Body of pancreas (tissue), 4 donors: ENCODE measurements around the gene CREB3L1.
A peak's percentile ranks its signal among the peaks of the same experiment; 100 is the strongest.

ENCODE experiments used
- POLR2A ChIP-seq, 3 donors: fragments of 450-650 bp; IDR thresholded peaks; one replicate each; pipeline ENCODE4 v1.6.1; 2016; ENCODE audit warnings: antibody characterized with exemption in 3 of 3, mild to moderate bottlenecking in 2 of 3
- TF ChIP-seq, protein P1 (sequence below), 7 experiments: fragments of 450-650 bp in 4 of 7; fragments of 200-600 bp in 3 of 7; sonication (generic) in 3 of 7; IDR thresholded peaks; one replicate each; pipeline ENCODE4 v1.5.1; 2016 to 2019; ENCODE audit warnings: antibody characterized with exemption in 7 of 7

DNA sequence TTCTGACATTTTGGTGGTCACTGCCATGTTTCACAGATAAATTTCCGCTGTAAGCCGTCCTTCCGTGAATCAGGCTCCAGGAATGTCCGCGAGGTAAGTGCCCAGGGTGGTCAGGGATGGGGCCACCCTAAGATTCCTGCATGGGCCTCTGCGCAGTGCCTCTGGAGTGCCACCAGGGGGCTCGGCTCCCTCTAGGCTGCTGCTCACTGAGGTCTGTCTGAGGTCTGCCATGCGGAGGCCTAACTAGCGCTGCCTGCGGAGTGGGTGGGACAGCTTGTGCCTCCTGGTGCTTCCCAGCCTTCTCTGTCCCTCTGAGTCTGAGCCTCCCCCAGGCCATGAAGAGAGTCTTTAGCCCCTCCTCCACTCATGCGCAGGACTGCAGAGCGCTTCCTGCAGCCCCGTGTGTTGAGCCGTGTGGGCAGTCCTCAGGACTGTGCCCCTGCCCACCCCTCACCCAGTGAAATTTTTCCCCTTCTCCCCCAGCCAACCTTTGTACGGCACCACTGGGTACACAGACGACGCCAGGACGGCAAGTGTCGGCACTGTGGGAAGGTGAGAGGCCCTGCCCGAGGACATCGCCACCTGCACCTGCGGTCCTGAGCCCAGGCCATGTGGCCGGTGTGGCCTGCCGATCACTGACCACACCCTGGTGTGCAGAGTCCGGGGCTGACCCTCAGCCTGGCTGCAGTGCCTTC, 92.1 kb downstream of the CREB3L1 start:
- TF ChIP-seq, protein P1, sequence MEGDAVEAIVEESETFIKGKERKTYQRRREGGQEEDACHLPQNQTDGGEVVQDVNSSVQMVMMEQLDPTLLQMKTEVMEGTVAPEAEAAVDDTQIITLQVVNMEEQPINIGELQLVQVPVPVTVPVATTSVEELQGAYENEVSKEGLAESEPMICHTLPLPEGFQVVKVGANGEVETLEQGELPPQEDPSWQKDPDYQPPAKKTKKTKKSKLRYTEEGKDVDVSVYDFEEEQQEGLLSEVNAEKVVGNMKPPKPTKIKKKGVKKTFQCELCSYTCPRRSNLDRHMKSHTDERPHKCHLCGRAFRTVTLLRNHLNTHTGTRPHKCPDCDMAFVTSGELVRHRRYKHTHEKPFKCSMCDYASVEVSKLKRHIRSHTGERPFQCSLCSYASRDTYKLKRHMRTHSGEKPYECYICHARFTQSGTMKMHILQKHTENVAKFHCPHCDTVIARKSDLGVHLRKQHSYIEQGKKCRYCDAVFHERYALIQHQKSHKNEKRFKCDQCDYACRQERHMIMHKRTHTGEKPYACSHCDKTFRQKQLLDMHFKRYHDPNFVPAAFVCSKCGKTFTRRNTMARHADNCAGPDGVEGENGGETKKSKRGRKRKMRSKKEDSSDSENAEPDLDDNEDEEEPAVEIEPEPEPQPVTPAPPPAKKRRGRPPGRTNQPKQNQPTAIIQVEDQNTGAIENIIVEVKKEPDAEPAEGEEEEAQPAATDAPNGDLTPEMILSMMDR (IDR thresholded peaks at IDR 0.05) = peak; percentile 56 to 73 (median 67)
- no peak for TF ChIP-seq POLR2A (IDR thresholded peaks at IDR 0.05)
